CD14-positive monocyte (primary cell): ENCODE results near the gene TNFAIP8L2. TPM values are rescaled to one million over a fixed set of nuclear protein-coding genes. Genes with fewer than 3 reads are reported as not detected.

Experiments used
- DNase-seq, 3 donors: peaks; one replicate each; pipeline ENCODE4 v3.0.0-alpha.2; 2011 to 2022
- H2AFZ ChIP-seq: 2 replicates; pipeline ENCODE4 v1.6.0; 2012; ENCODE audit warnings: mild to moderate bottlenecking, low read depth, low read length, inconsistent platforms; ENCODE audit not compliant: insufficient read depth, poor library complexity, severe bottlenecking
- H3K27ac ChIP-seq, 2 donors: 1 replicate in 1 of 2; 2 replicates in 1 of 2; pipeline ENCODE4 v1.5.1; 2012 to 2013; ENCODE audit warnings: low read length in 2 of 2, control low read depth in 1 of 2, inconsistent platforms in 1 of 2, low read depth in 1 of 2, mild to moderate bottlenecking in 1 of 2
- H3K27me3 ChIP-seq, 2 donors: one replicate each; pipeline versions ENCODE4 v1.6.0 to v1.6.1; 2011 to 2013; ENCODE audit warnings: low read length in 2 of 2; ENCODE audit not compliant: control insufficient read depth in 2 of 2, insufficient read depth in 2 of 2
- H3K36me3 ChIP-seq, 2 donors: replicated peaks in 1 of 2; 1 replicate in 1 of 2; 2 replicates in 1 of 2; pipeline versions ENCODE4 v1.5.1 to v1.6.1; 2012 to 2013; ENCODE audit warnings: low read length in 2 of 2, control low read depth in 1 of 2, inconsistent platforms in 1 of 2, mild to moderate bottlenecking in 1 of 2; ENCODE audit not compliant: insufficient read depth in 2 of 2, control insufficient read depth in 1 of 2
- H3K4me1 ChIP-seq, 2 donors: 1 replicate in 1 of 2; 2 replicates in 1 of 2; pipeline versions ENCODE4 v1.5.1 to v1.6.1; 2012 to 2013; ENCODE audit warnings: low read length in 2 of 2, control low read depth in 1 of 2, inconsistent platforms in 1 of 2, mild to moderate bottlenecking in 1 of 2, moderate library complexity in 1 of 2; ENCODE audit not compliant: insufficient read depth in 2 of 2, control insufficient read depth in 1 of 2
- H3K4me2 ChIP-seq: replicated peaks from 2 replicates; pipeline ENCODE3; 2012; ENCODE audit warnings: low read length, moderate library complexity, mild to moderate bottlenecking; ENCODE audit not compliant: poor library complexity, severe bottlenecking; ENCODE audit errors: extremely low read depth
- H3K4me3 ChIP-seq, 3 experiments: fragments of 200-600 bp in 1 of 3; sonication (generic) in 1 of 3; replicated peaks in 1 of 3; 1 replicate in 2 of 3; 2 replicates in 1 of 3; pipeline ENCODE4 v1.5.1; 2011 to 2013; ENCODE audit warnings: low read length in 3 of 3, mild to moderate bottlenecking in 3 of 3, control low read depth in 2 of 3, low read depth in 2 of 3, inconsistent platforms in 1 of 3, moderate library complexity in 1 of 3
- H3K79me2 ChIP-seq: 2 replicates; pipeline ENCODE4 v1.6.0; 2012; ENCODE audit warnings: mild to moderate bottlenecking, control low read depth, inconsistent platforms, low read length, moderate library complexity; ENCODE audit not compliant: insufficient read depth
- H3K9ac ChIP-seq: 2 replicates; pipeline ENCODE4 v1.6.0; 2017; ENCODE audit warnings: low read length, mild to moderate bottlenecking; ENCODE audit not compliant: insufficient read depth, poor library complexity, severe bottlenecking
- H3K9me3 ChIP-seq, 2 donors: replicated peaks in 1 of 2; 1 replicate in 1 of 2; 2 replicates in 1 of 2; pipeline versions ENCODE4 v1.5.1 to v1.6.1; 2012 to 2013; ENCODE audit warnings: low read length in 2 of 2, control low read depth in 1 of 2; ENCODE audit not compliant: control insufficient read depth in 1 of 2, insufficient read depth in 1 of 2
- H4K20me1 ChIP-seq: 2 replicates; pipeline ENCODE4 v1.6.0; 2012; ENCODE audit warnings: mild to moderate bottlenecking, low read length, control low read depth, moderate library complexity; ENCODE audit not compliant: insufficient read depth
- H3K27ac Mint-ChIP-seq, 7 donors: one replicate each; pipeline ENCODE4 v1.8.0; 2020; ENCODE audit warnings: mild to moderate bottlenecking in 7 of 7, mixed read lengths in 7 of 7, moderate library complexity in 6 of 7, inconsistent platforms in 2 of 7
- H3K27me3 Mint-ChIP-seq, 3 donors: one replicate each; pipeline ENCODE4 v1.8.0; 2021 to 2022; ENCODE audit warnings: low read depth in 3 of 3, mild to moderate bottlenecking in 3 of 3, mixed read lengths in 3 of 3, moderate library complexity in 3 of 3, inconsistent platforms in 1 of 3
- H3K36me3 Mint-ChIP-seq, 2 donors: one replicate each; pipeline ENCODE4 v1.8.0; 2020; ENCODE audit warnings: mixed read lengths in 2 of 2, inconsistent platforms in 1 of 2, mild to moderate bottlenecking in 1 of 2
- H3K4me1 Mint-ChIP-seq: one replicate; pipeline ENCODE4 v1.8.0; 2020; ENCODE audit warnings: mild to moderate bottlenecking, mixed read lengths
- H3K4me3 Mint-ChIP-seq, 2 donors: one replicate each; pipeline ENCODE4 v1.8.0; 2020; ENCODE audit warnings: mild to moderate bottlenecking in 2 of 2, mixed read lengths in 2 of 2, moderate library complexity in 1 of 2
- H3K9me3 Mint-ChIP-seq, 7 donors: one replicate each; pipeline ENCODE4 v1.8.0; 2020 to 2022; ENCODE audit warnings: mixed read lengths in 7 of 7, mild to moderate bottlenecking in 6 of 7, moderate library complexity in 6 of 7, inconsistent platforms in 2 of 7
- CTCF ChIP-seq: fragments of 200-600 bp; IDR thresholded peaks from one replicate; pipeline ENCODE4 v1.8.0; 2022; ENCODE audit warnings: antibody characterized with exemption, mild to moderate bottlenecking
- WGBS: methylation state at CpG from one replicate; pipeline ENCODE4 v1.1.5; 2013; ENCODE audit warnings: missing lambda C conversion rate; ENCODE audit not compliant: insufficient coverage; 5-methylcytosine and 5-hydroxymethylcytosine counted together
- intact Hi-C, 2 donors: fragments of 100-400 bp; cut with micrococcal nuclease; formaldehyde crosslinking; loops; one replicate each; pipeline versions ENCODE4 v1.15.0 to v1.15.1; 2023
- polyA plus RNA-seq, 3 donors: library from polyadenylated mRNA; depleted of rRNA in 1 of 3; unstranded in 2 of 3; stranded (reverse) in 1 of 3; fragments of 300-500 nt in 2 of 3; fragments of >200 nt in 1 of 3; fragmentation: Illumina TruSeq in 2 of 3; gene quantifications; 1 replicate in 2 of 3; 2 replicates in 1 of 3; pipeline ENCODE4 v1.2.3, GENCODE V29; 2012 to 2021

The TNFAIP8L2 gene
- polyA plus RNA-seq, 3 donors, result 50.3 to 104 (median 103) TPM

- peaks cover 30 to 43% (median 33%) of the 10 kb centered on the region in 3 donors for H3K27me3 Mint-ChIP-seq
- no peak for TF ChIP-seq CTCF
- peaks cover 0 to 3% (median 0%) of the 10 kb centered on the region in 7 donors for H3K9me3 Mint-ChIP-seq
- H3K4me3 ChIP-seq, result no peak overlapping the region
- no peak overlapping the region for H3K4me2 ChIP-seq
- H3K79me2 ChIP-seq, result no peaks in the 10 kb centered on the region
- intact Hi-C loops, result no loop called here
- H3K36me3 Mint-ChIP-seq, result peaks cover 0 to 4% of the 10 kb centered on the region in 2 donors
- H3K36me3 ChIP-seq, result no peaks in the 10 kb centered on the region
- no peaks in the 10 kb centered on the region for H3K9me3 ChIP-seq
- no peak overlapping the region for H3K9ac ChIP-seq
- no peak for DNase-seq
- H3K27ac ChIP-seq, result no peak overlapping the region
- peak overlapping the region in 1 of 2 donors; percentile 43 for H3K4me3 Mint-ChIP-seq
- WGBS, result no CpG with 5 or more reads among the region's 2 CpGs
- no peak overlapping the region for H3K27ac Mint-ChIP-seq
- H3K4me1 Mint-ChIP-seq, result peaks cover 24% of the 10 kb centered on the region
- H3K4me1 ChIP-seq, result peaks cover 13 to 23% of the 10 kb centered on the region in 2 donors
- H3K27me3 ChIP-seq, result peaks cover 2 to 19% of the 10 kb centered on the region in 2 donors
- H2AFZ ChIP-seq, result peak overlapping the region; percentile 99
- no peaks in the 10 kb centered on the region for H4K20me1 ChIP-seq
Observed at GRCh38 chr1:151147665-151148064, 8.8 kb upstream of the TNFAIP8L2 start.

GRCh38 chr1:151157067-151157531, 650 bp downstream of the TNFAIP8L2 start:
- Histone ChIP-seq H3K4me2 (peak overlapping the region; percentile 88), H2AFZ (peak overlapping the region; percentile 62), H3K36me3 (peaks cover 10 to 34% of the 10 kb centered on the region in 2 donors), H3K4me3 (peak overlapping the region; percentile 74 to 91 (median 91)), H3K27me3 (no peaks in the 10 kb centered on the region), H3K4me1 (peaks cover 54 to 65% of the 10 kb centered on the region in 2 donors), H3K9ac (peak overlapping the region; percentile 52), H4K20me1 (peaks cover 55% of the 10 kb centered on the region), H3K27ac (peak overlapping the region; percentile 60 to 79), H3K9me3 (no peaks in the 10 kb centered on the region), H3K79me2 (peaks cover 55% of the 10 kb centered on the region)
- intact Hi-C loops, result loop anchor here (1.0 to 5.0 kb wide), 4 partner anchors 8 to 395 kb away; partner anchors contain the start of gene LYSMD1 (in 1 of the 2)
- Mint-ChIP-seq H3K4me1 (peaks cover 56% of the 10 kb centered on the region), H3K36me3 (peaks cover 28 to 36% of the 10 kb centered on the region in 2 donors), H3K27ac (peak overlapping the region; percentile 90 to 96 (median 95)), H3K4me3 (peak overlapping the region; percentile 98), H3K9me3 (no peaks in the 10 kb centered on the region), H3K27me3 (peaks cover 0 to 7% (median 0%) of the 10 kb centered on the region in 3 donors)
- WGBS, result 3% methylated on average over 3 of the region's 6 CpGs
- TF ChIP-seq CTCF, result no peak
- DNase-seq, result peak; percentile 34 to 72 (median 66)
